A204.1 (cell line): ENCODE data around the gene PAK3.

ENCODE experiments used
- FAIRE-seq: peaks from 2 replicates; lab custom pipeline; 2012; peaks lifted over from hg19 to GRCh38; lab: Jason Lieb, UNC

PAK3 gene

DNA sequence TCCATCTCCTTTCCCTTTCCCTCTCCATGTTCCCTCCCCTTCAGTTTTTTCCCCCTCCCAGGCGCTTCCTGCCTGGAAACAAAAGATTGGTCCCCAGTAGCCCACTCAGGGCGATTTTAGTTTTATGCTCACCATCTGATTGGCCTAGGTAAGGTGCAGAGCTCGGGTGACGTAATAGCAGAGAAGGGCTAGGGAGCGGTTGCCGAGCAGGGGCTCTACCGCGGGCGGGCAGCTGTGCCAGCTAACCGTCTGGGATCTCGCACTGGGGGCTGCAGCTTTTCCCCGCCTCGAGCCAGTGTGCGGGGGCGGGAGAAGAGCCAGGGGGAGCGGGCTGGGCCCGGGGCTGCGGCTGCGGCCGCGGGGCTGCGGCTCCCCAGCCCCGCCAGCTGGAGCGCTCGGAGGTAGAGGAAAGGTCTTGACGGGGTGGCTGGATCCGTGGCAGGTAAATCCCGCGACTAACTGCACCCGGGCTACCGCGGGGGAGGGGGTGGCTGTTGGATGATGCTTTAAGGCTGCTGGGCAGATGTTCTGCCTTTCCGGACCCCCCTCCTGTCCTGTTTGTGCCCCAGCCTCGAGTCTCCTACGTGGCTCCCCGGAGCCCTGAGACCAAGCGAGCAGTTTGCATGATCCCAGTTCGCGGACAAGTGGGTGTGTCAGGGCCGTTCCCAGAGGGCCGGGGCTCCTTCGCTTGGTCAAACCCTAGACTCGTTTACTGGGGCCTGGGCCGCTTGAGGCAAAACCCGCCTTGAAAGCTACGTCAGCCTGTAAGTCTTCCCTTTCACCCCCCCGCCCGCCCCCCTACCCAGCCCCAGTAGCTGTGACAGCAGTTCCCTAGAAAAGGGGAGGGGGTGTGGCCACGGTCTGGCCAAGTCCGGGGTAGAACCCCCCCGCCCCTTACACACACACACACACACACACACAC is at the start of gene PAK3:
PAK3 (plus strand) TSS at position 218 of the 922 bp plus-strand sequence. CDS start 26,913 bp downstream, outside the sequence.
- no peak for FAIRE-seq

DNA sequence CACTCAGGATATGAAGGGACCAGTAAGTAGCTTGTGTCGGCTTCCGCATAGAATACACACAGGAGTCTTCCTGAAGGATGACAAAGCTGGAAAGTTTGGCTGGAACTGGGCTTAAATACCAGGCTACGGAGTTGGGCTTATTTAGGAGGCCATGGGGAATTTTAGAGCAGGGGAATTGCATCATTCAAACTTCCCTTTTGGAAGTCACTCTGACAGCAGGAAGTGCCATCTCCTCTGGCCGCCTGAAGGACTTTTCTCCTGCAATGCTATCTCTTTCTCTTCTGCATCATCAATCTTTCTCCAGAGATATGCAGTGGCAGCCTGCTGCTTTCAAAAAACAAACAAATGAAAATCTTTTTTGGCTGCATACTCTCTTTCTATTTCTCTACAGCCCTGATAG is 48.4 kb upstream of the PAK3 start:
- no peak for FAIRE-seq

DNA sequence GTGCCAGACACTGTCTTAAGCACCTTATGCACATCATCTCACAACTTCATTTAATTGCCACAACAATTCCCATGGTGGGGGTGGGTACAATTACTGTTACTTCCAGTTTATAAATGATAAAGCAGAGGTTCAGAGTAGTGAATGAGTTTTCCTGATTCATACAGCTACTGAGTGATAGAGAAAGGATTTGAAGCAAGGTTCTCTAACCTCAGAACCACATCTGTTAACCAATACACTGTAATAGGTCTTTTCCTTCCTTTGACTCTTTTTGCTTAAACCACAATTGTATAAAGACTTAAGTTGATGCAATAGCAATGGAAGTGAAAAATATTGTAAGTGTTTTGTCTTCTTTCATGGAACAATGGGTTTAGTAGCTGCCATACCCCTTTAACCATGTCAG is 43.5 kb upstream of the PAK3 start:
- no peak for FAIRE-seq

DNA sequence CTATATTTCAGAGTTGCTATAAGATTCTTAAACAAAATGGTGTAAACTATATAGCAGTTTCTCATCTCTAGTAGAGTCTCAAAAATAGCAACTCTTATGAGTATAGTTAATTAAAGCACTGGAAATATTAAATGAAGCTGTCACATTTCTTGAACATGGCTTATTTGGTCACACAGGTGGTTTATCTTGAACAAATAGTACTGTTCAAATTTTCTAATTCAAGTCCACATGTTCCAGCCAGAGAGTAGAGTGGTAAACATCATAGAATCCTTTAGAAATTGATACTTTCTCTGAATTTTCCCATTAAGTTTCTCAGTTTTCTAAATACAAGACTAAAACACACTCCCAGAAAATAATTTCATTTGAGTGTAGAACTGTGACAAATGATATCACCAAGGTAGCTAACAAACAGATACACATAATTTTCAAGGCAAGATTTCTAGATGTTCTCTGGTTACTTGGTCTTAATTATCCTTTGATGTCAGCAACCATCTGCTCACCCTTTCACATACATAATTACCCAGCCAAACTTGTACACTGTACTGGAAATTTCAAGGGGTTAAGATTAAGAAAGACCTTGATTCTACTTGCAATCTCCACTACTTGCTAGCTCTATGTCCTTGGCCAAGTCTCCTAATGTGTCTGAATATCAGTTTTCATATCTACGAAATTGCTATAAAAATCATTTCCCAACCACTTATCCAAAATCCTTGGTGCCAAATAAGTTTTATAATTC is 24.3 kb upstream of the PAK3 start:
- FAIRE-seq = no peak

DNA sequence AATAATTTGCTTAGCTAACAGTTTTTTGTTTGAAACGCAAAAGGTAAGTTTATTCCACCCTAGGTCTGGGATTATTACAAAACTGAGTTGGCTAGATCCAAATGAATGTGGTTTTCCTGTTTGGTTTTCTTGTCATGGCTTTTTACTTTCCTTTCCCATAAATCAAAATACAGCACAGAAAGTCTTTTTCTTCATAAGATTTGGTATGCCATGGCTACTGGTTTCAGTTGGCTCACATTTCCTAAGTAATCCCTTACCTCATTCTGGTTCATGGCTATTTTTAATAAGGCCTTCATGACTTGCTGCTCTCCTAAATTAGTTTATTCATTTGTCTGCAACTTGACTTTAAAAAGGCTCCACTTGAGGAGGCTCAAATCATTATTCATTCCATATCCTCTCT is 12.9 kb upstream of the PAK3 start:
- FAIRE-seq = no peak

DNA sequence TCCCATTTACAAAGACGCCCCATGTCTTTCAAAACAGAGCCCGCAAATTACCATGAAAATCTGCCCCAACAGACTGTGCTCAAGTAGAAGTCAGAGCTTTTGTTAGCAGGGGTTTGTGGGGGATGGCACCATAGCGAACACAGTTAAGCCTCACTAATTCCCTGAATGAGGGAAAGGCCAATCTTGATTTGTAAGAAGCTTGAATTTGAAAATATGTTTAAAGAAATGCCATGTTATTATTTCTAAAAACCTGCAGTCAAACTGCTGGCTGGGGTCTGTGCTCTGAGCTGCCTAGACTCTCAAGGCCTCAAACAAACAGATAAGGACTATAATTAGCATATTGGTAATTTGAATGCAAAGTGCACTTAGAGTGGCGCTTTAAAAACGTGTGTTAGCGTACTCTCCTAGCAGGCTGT is 9.4 kb upstream of the PAK3 start:
- FAIRE-seq = no peak

DNA sequence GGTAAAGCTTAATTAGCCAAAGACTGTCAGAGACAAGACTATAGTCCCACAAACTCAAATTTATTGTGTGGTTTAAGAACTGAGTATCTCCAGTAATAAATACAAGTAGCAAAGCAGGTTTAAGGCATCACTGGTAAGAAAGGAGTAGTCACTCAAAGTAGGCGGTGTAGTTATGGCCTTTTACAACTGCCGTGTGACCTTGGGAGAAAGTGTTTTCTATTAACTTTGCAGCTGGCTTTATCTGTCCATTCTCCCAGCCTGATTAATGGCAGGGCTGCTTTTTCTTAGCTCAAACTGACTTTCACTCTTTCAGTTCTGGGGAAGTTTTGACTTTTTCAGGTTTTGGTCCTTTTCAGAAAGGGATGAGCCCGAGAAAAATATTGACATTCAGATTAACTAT is 7.4 kb upstream of the PAK3 start:
- FAIRE-seq = no peak

DNA sequence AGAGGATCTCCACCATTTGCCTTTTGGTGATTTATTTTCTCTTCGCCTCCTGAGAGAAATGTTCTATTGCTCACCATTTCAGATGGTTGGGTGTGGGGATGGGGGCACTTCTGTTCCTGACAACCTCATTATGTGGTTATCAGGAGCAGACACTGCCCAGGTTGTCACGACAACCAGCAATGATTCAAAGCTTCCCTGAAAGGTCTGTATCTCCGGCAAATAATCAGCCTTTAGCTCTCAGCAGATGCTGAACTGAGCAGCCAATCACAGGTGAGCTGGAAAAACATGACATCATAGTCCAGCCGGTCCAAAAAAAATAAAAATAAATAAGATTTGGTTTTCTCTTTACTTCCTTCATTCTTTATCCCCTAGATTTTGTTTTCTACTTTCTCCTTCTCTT is 5.5 kb upstream of the PAK3 start:
- no peak for FAIRE-seq

DNA sequence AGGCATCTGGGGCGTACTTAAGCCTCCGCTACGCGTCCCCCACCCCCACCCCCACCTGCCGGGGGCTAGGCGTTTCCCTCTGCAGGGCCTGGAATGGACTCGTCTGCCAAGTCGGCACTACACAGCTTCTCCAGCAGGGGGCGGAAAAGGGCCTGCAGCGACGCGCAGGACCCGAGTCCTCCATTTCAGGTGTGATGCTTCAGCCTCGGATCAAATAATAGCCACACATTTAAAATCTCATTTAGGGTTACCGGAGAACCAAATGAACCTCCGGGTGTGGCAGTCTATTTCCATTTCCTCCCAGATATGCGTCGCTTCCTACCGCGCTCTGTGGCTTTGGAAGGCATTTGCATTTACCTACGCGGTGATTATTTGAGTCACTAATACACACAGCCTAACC is 2.9 kb downstream of the PAK3 start:
- no peak for FAIRE-seq

DNA sequence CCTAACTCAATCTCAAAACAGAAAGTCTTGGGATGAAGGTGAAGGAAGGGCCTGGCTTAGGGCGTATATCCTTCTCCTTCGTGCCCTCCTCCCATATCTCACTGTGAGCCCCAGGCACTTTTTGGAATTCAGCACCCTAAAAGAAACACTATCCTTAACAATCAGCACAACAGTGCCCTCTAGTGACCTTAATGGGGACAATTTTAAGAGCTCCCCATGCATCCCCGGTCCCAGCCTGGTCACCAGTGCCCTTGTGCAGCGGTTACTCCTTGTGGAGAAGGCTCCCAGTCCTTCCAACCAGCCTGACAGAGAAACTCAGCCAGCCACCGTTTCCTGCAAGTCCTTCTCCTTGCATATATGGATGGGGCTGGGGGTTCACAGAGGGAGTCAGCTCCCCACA is 4.2 kb downstream of the PAK3 start:
- no peak for FAIRE-seq

DNA sequence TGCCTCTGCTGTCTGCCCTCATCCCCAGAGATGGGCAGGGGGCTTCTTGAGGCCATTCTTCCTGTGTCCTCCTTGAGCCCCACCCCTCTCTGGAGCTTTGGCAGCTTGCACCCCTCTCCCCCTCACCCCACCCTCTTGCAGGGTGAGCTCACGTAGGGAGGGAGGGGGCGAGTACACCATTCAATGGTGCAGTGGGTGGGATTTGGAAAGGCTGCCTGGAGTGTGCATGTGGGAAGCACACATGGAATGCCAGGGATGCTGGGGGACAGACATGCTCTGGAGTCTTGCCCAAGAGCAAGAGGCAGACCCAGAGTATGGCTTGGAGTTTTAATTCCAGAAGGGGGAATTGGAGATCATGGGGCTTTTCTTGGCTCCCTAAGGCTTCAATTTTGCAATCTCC is 5.6 kb downstream of the PAK3 start:
- no peak for FAIRE-seq

DNA sequence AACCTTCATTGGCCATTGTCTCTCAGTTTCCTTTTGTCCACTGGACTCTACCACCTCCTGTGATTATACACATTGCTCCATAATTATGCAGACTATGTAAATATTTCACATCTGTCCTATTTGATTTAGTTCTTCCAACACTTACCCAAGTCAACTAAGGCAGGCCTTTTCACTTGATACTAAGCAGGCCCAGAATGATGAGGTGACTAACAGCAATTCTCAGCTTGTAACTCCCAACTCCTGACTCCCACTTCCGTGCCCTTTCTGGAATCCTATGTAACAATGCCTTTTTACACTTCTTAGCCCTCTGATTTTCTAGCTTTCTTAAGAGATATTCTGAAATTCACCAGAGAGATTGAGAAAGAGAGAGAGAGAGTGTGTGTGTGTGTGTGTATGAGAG is 6.6 kb downstream of the PAK3 start:
- FAIRE-seq = no peak

DNA sequence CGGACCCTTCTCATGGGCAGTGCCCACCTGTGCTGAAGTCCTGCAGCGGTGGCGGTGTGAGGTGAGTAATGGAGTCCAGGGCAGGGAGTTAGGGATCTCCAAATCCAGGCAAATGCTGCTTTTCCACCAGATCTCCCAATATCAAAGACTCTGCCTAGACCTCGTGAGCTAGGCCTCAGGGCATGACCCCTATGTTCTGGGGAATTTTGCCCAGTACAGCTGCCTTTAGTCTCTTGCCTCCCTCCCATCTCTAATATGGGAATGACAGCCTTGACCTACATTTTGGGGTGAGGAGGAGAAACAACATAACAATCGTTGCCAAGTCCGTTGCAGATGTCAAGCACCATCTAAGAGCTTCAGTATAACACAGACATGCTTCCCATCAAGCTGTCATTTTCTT is 7.3 kb downstream of the PAK3 start:
- no peak for FAIRE-seq

DNA sequence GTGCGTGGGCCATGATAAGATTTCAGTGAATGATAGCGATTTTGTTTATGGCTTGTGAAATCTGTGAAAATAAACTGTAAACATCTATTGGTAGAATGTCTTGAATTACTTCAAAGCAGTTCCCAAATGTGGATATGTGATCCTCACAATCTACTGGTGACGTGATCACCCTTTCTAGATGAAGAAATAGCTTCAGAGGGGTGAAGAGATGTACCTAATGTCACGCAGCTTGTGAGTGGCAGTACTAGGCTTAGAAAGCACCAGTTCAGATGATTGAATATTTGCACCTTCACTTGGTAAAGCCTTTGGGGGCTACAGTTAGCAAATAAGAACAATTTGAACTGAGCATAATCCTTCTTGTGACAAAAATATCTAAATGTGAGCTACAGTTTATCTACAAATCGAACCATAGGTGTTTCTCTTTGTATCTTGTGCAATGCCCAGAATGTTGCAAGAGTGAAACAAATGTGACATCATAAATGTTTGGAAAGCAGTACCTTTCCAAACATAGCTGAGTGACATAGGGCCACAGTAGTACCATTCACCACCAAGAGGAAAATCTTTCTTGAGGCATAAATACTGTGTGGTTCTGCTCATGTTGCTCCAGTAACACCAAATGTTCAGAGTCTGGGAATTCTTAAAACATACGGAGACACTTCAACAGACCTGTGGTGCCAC is 14.2 kb downstream of the PAK3 start:
- FAIRE-seq = no peak

DNA sequence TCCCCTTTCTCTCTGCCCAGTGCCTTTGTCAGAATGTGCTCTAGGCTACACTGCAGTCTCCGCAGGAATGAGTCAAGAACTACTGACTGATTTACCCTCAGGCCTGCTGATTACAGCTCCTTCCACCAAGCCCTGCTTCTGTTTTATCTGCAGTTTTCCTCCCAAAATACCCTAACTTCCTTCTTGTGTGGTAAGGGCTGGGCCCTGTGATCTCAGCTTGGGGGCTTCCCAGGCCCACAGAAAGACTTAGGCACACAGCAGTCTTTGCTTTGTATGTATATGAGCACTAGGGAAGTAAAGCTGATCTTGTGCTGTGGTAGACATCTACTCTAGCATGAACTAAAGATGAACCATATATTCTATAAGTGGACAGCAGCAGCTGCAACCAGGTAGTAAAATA is 18.8 kb downstream of the PAK3 start:
- FAIRE-seq = no peak

DNA sequence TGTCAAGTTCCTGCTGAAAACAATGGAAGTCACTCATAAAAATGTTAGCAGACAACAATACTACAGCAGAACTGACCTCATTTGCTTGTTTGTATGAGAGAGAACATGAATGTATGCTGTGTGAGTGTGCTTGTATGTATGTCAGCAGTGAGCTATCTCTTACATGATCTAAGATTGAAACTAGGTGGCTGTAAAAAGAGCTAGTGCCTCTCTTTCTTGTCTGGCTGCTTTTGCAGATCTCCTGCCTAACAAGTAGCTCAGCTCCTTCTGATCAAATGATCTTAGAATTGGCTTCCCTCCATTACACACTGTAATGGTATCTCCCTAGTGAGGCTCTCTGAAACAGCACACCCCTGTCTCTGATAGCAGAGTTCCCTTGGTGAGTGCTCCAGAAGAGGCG is 20.7 kb downstream of the PAK3 start:
- FAIRE-seq = no peak

DNA sequence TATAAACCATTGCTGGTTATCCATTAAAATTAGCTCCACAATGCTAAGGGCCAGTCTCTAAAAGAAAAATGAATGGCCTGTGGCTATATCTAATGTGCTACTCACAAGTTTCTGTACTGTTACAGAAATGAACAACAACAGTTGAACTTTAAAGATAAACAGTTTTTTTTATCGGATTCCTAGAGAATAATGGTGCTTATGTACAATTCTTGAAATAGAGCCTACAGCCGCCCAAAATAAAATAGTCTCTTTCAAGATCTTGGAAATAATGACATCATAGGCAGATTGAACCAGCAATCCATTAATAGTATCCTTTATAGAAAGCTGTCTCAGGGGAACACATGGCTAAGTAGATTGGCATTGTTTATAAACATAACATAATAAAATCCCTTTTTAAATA is 23.4 kb downstream of the PAK3 start:
- FAIRE-seq = no peak

DNA sequence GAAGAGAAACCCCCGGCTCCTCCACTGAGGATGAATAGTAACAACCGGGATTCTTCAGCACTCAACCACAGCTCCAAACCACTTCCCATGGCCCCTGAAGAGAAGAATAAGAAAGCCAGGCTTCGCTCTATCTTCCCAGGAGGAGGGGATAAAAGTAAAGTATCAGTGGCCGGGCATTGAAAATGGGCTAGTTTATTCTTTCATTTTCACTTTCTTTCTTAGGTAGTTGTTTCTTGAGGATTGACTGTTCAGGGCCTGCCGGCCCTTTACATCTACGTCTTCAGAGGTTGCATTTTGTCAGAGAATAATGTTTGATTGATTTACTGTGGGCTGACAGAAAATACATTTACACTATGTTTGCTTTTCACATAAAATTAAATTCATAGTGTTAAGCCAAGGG is 27.1 kb downstream of the PAK3 start:
- FAIRE-seq = no peak

DNA sequence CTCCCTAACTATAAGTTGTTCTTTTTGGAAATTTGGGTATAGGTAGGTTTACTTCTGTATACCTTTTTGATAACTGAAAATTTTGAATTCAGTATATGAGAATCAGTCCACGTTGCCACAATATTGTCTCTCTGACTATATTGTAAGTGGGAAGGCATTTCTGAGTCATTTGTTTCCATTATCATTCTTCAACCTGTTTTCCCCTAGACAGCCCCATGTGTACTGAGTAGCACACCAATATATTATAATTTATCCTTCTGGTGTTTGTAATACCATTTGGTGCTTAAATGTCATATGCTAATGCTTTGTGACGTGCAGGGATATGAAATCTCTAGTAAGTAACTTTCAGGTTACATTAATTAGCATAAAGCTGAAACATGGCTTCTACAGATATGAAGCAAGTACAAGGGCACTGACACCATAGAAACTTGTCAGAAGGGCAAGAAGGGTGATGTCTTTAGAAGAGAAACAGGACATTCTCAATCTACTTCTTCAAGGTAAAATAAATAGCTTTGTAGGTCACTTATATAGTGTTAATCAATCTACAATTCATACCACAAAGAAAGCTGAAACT is 27.7 kb downstream of the PAK3 start:
- FAIRE-seq = no peak

DNA sequence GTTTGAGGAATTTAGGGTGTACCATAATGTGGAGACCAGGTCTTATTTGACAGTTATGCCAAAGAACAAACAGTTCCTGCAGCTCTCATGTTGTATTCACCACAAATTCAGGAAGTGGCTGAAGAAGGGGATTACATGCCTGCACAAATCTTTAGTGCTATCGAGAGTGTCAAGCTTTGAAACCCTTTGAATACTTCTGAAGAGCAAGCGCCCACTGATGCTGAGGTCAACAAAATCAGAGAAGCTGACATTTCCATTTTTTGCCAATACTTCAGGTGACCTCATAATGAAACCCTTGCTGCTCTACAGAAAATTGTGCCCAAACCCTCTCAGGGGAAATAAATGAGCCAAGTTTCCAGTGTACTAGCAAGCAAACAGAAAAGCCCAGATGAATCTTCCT is 28.4 kb downstream of the PAK3 start:
- FAIRE-seq = no peak

DNA sequence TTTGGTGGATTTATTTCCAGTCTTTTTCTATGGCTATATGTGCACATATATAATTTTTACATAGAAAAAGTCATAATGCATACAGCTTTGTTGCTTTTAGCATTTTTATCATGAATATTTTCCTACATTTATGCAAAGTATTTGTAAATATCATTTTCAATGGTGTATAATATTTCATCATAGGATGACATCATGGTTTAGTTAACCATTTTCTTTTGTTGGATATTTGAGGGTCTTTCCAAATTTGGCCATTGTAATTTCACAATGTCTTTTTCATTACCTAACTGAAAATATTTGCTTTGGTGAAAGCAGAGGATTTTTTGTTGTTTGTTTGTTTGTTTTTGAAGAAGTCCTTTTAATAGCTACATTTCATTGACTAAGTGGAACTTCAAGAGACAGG is 31.0 kb downstream of the PAK3 start:
- no peak for FAIRE-seq

DNA sequence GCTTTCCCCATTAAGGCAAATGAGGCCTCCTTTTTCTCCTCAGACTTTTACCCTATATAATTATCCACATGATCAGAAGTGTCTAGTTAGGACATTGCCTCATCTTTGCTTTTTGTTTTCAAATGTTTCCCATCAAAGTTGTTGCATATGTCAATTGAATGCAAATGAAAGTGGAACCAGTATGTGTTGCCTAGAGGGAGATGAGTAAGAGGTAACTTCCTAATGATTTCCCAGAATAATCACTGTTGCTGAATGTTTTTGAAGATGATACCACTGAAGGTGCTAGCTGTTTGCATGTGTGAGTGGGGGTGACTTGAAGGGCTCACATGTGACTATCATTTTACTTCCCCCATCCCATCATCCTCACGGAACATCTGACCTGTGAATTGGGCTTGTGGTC is 33.9 kb downstream of the PAK3 start:
- FAIRE-seq = no peak

DNA sequence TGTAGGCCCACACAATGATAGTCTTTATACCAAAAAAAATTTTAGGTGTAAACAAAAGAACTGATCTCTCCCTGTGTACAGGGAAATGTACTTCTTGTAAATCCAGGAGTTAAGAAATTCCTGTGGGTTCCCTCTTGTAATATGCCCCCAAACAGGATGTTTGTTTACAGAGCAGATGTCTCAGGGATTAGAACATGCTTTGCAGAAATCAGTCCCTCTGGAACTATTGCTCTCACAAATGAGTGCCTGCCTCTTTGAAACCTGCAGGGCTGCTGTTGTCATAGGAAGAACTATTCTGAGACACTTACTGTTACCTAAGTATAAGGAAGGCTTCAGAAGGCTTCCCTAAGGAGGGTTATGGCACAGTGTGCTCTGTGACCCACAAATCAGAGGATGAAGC is 35.6 kb downstream of the PAK3 start:
- FAIRE-seq = no peak
